Natural killer cell (primary cell): ENCODE data around the gene SLC12A1. TPM values are rescaled to one million over a fixed set of nuclear protein-coding genes. Genes with fewer than 3 reads are reported as not detected.

Source experiments
- ATAC-seq, 3 donors: fragments of 150-1000 bp in 2 of 3; fragments of 200-7000 bp in 1 of 3; cut with Tn5 transposase; 1 replicate in 1 of 3; 2 replicates in 2 of 3; pipeline ENCODE4 v1.10.0; 2021; ENCODE audit warnings: mild to moderate bottlenecking in 2 of 3, moderate library complexity in 2 of 3
- DNase-seq, 2 donors: peaks; one replicate each; pipeline versions ENCODE4 v3.0.0 to v3.0.0-alpha.2; 2013 to 2021; ENCODE audit warnings: mixed read lengths in 1 of 2
- H3K27ac ChIP-seq: one replicate; pipeline ENCODE4 v1.5.1; 2013; ENCODE audit warnings: mild to moderate bottlenecking, low read length
- H3K27me3 ChIP-seq: one replicate; pipeline ENCODE4 v1.6.1; 2013; ENCODE audit warnings: low read length; ENCODE audit not compliant: control insufficient read depth, insufficient read depth
- H3K36me3 ChIP-seq: one replicate; pipeline ENCODE4 v1.6.1; 2013; ENCODE audit warnings: low read length; ENCODE audit not compliant: control insufficient read depth, insufficient read depth
- H3K4me1 ChIP-seq: one replicate; pipeline ENCODE4 v1.6.1; 2013; ENCODE audit warnings: low read length; ENCODE audit not compliant: control insufficient read depth, insufficient read depth
- H3K4me3 ChIP-seq: one replicate; pipeline ENCODE4 v1.5.1; 2013; ENCODE audit warnings: low read length
- H3K9me3 ChIP-seq: one replicate; pipeline ENCODE4 v1.6.1; 2013; ENCODE audit warnings: low read length; ENCODE audit not compliant: control insufficient read depth, insufficient read depth
- H3K27ac Mint-ChIP-seq, 2 donors: one replicate each; pipeline ENCODE4 v1.8.0; 2022; ENCODE audit warnings: mild to moderate bottlenecking in 2 of 2, mixed read lengths in 2 of 2, moderate library complexity in 1 of 2
- H3K27me3 Mint-ChIP-seq, 2 donors: one replicate each; pipeline ENCODE4 v1.8.0; 2022; ENCODE audit warnings: low read depth in 2 of 2, mixed read lengths in 2 of 2
- H3K36me3 Mint-ChIP-seq: one replicate; pipeline ENCODE4 v1.8.0; 2022; ENCODE audit warnings: mixed read lengths
- H3K4me1 Mint-ChIP-seq, 2 donors: one replicate each; pipeline ENCODE4 v1.8.0; 2022; ENCODE audit warnings: mixed read lengths in 2 of 2
- H3K4me3 Mint-ChIP-seq: one replicate; pipeline ENCODE4 v1.8.0; 2022; ENCODE audit warnings: mild to moderate bottlenecking, moderate library complexity, mixed read lengths
- H3K9me3 Mint-ChIP-seq, 2 donors: one replicate each; pipeline ENCODE4 v1.8.0; 2022; ENCODE audit warnings: mixed read lengths in 2 of 2
- CTCF ChIP-seq: fragments of 200-600 bp; IDR thresholded peaks from one replicate; pipeline ENCODE4 v1.8.0; 2022; ENCODE audit warnings: antibody characterized with exemption
- WGBS: methylation state at CpG from one replicate; pipeline ENCODE4 v1.1.7; 2013; ENCODE audit warnings: missing lambda C conversion rate; ENCODE audit not compliant: insufficient coverage; 5-methylcytosine and 5-hydroxymethylcytosine counted together
- intact Hi-C: fragments of 100-400 bp; cut with micrococcal nuclease; formaldehyde crosslinking; loops from one replicate; pipeline ENCODE4 v1.14.2; 2022
- total RNA-seq, 4 donors: library from RNA; stranded (reverse); fragments of 120-200 nt in 1 of 4; gene quantifications; one replicate each; pipeline versions ENCODE4 v1.2.3 to v1.2.4, GENCODE V29; 2013 to 2022

Gene SLC12A1
- total RNA-seq, 3 donors from 2014 or later (not counting 1 experiment from before 2014, with no cell fraction given), result not detected

- DNase-seq, result peak in 1 of 2 donors; percentile 19
- H3K36me3 ChIP-seq, result peaks cover 14% of the 10 kb centered on the region
- peaks cover 14% of the 10 kb centered on the region for H3K4me1 ChIP-seq
- Mint-ChIP-seq H3K4me3 (peak overlapping the region; percentile 99), H3K9me3 (no peaks in the 10 kb centered on the region), H3K27me3 (no peaks in the 10 kb centered on the region), H3K27ac (peak overlapping the region; percentile 96), H3K36me3 (no peaks in the 10 kb centered on the region), H3K4me1 (peaks cover 21 to 25% of the 10 kb centered on the region in 2 donors)
- intact Hi-C loops, result no loop called here
- no peak for ATAC-seq
- no peak overlapping the region for H3K27ac ChIP-seq
- H3K4me3 ChIP-seq, result no peak overlapping the region
- WGBS, result 36% methylated on average over 8 of the region's 9 CpGs
- no peaks in the 10 kb centered on the region for H3K27me3 ChIP-seq
- H3K9me3 ChIP-seq, result no peaks in the 10 kb centered on the region
- no peak for TF ChIP-seq CTCF
These were observed 126.5 kb downstream of the SLC12A1 start for GRCh38 chr15:48332642-48333034.

GRCh38 chr15:48333540-48333939, 127.4 kb downstream of the SLC12A1 start:
- Mint-ChIP-seq H3K4me1 (peaks cover 21 to 25% of the 10 kb centered on the region in 2 donors), H3K36me3 (no peaks in the 10 kb centered on the region)
- intact Hi-C loops, result no loop called here

GRCh38 chr15:48334260-48334659, 128.2 kb downstream of the SLC12A1 start:
- no peaks in the 10 kb centered on the region for H3K9me3 Mint-ChIP-seq
- TF ChIP-seq CTCF, result no peak
- peaks cover 14% of the 10 kb centered on the region for H3K4me1 ChIP-seq
- H3K4me3 Mint-ChIP-seq, result peak overlapping the region; percentile 50
- no peaks in the 10 kb centered on the region for H3K27me3 ChIP-seq
- no peak overlapping the region for H3K27ac Mint-ChIP-seq
- H3K9me3 ChIP-seq, result no peaks in the 10 kb centered on the region
- peaks cover 18% of the 10 kb centered on the region for H3K36me3 ChIP-seq
- H3K27me3 Mint-ChIP-seq, result no peaks in the 10 kb centered on the region
- intact Hi-C loops, result no loop called here
- WGBS, result 88% methylated on average over 2 of the region's 2 CpGs
- ATAC-seq, result no peak
- H3K36me3 Mint-ChIP-seq, result no peaks in the 10 kb centered on the region
- DNase-seq, result no peak
- H3K4me1 Mint-ChIP-seq, result peaks cover 21 to 25% of the 10 kb centered on the region in 2 donors
- no peak overlapping the region for H3K4me3 ChIP-seq
- no peak overlapping the region for H3K27ac ChIP-seq

More at GRCh38 chr15:48333540-48333939, 127.4 kb downstream of the SLC12A1 start:
- Histone ChIP-seq H3K4me3 (no peak overlapping the region), H3K27me3 (no peaks in the 10 kb centered on the region), H3K9me3 (no peaks in the 10 kb centered on the region), H3K27ac (no peak overlapping the region), H3K36me3 (peaks cover 18% of the 10 kb centered on the region), H3K4me1 (peaks cover 14% of the 10 kb centered on the region)
- 46% methylated on average over 3 of the region's 4 CpGs for WGBS
- DNase-seq (no peak), ATAC-seq (no peak)
- Mint-ChIP-seq H3K4me3 (peak overlapping the region; percentile 50), H3K27ac (no peak overlapping the region), H3K9me3 (no peaks in the 10 kb centered on the region), H3K27me3 (no peaks in the 10 kb centered on the region)
- no peak for TF ChIP-seq CTCF

- intact Hi-C loops, result no loop called here
- H3K27me3 Mint-ChIP-seq, result no peaks in the 10 kb centered on the region
- H3K4me1 Mint-ChIP-seq, result peaks cover 8 to 11% of the 10 kb centered on the region in 2 donors
- no peak overlapping the region for H3K27ac Mint-ChIP-seq
- H3K36me3 Mint-ChIP-seq, result no peaks in the 10 kb centered on the region
- no peak for ATAC-seq
- peak in 1 of 2 donors; percentile 42 for DNase-seq
- H3K27ac ChIP-seq, result no peak overlapping the region
- H3K27me3 ChIP-seq, result no peaks in the 10 kb centered on the region
- H3K9me3 Mint-ChIP-seq, result no peaks in the 10 kb centered on the region
- H3K4me3 ChIP-seq, result no peak overlapping the region
- H3K4me3 Mint-ChIP-seq, result no peak overlapping the region
- 89% methylated on average over 2 of the region's 2 CpGs for WGBS
- H3K4me1 ChIP-seq, result peaks cover 6% of the 10 kb centered on the region
- peaks cover 30% of the 10 kb centered on the region for H3K36me3 ChIP-seq
- no peak for TF ChIP-seq CTCF
- H3K9me3 ChIP-seq, result no peaks in the 10 kb centered on the region
These were observed 130.8 kb downstream of the SLC12A1 start for GRCh38 chr15:48336940-48337339.
